ENCODE data around the gene EPS15.
"Not testable (repeated sequence)": the region's sequence is repeated elsewhere in the genome, so short reads cannot be mapped to it uniquely, and the experiment has no call there.

GRCh38 chr1:51411820-51412219 lies 107.2 kb downstream of the EPS15 start:
- TF ChIP-seq CTCF (IDR thresholded peaks at IDR 0.05); EZH2 (IDR thresholded peaks at IDR 0.05; ENCODE audit: borderline replicate concordance, insufficient read depth, low read depth, low read length, poor library complexity, severe bottlenecking): not testable (repeated sequence)

Measured in B cell (primary cell).